Stimulated activated CD4-positive, alpha-beta T cell treated with anti-CD3 and anti-CD28 coated beads, Interleukin-1b, Interleukin-23, amount 100 ng/mL, for 48 hours (primary cell): Measurements from ENCODE around the gene S100P.
A peak's percentile ranks its signal among the peaks of the same experiment; 100 is the strongest.
"Not testable (repeated sequence)": the region's sequence is repeated elsewhere in the genome, so short reads cannot be mapped to it uniquely, and the experiment has no call there.

Experiments used
- DNase-seq: peaks from one replicate; pipeline ENCODE4 v3.0.0-alpha.2; 2020

Gene S100P

DNA sequence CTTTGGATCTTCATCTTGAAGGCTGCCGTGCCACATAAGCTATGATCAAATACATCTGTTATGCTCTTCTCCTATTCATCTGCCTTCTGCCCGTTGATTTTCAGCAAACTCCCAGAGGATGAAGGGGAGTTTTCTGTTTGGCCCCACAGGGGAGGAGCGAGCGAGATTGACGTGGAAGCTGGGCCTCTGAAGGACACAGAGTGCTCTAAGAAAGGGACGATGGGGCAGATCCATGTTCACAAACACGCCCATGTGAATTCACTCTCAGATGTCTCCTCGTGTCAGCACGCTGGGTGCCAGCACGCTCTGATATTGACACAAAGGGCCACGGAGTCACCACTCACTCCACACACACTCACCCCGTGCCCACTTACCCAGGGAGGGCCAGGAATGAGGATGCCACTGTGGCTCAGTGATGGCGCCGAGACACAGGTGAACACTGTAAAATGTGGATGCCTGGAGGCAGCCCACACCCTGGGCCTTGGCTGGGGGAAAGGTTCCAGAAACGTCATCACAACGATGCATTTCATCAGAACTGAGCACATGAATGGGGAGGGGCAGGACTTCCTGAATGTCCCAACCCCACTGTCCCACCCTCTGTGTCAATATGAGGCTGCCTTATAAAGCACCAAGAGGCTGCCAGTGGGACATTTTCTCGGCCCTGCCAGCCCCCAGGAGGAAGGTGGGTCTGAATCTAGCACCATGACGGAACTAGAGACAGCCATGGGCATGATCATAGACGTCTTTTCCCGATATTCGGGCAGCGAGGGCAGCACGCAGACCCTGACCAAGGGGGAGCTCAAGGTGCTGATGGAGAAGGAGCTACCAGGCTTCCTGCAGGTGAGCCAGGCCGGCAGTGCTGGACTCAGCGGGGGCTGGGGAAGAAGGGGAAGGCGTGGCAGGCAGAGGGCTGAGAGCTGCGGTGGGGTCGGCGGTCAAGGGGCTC lies at the start of gene S100P:
Gene S100P, plus strand, starts transcription at position 648 of the 946 bp plus-strand sequence. Its CDS starts 55 bp downstream, at position 703.
- DNase-seq = no peak

DNA sequence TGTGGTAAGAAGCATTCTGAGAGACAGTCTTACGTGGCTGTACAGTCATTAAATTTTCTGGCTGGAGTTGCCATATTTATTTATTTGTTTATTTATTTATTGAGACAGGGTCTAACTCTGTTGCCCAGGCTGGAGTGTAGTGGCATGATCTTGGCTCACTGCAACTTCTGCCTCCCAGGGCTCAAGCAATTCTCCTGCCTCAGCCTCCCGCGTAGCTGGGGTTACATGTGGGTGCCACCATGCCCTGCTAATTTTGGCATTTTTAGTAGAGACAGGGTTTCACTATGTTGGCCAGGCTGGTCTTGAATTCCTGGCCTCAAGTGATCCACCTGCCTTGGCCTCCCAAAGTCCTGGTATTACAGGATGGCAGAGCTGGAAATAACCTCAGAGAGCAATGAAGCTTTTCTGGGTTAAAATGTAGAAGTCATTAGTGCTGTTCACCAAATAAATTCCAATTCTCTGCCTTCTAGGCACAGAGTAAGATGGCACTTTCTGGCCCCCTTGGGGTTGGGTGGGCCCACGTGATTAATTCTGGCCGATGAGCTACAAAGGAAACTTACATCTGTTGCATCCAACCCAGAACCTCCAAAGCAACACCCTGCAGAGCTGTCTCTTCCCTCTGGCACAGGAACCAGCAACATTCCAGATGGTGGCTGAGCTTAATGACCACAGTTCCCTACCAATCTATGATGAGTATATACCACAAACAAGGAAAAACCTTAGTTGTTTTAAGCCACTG lies 48.7 kb upstream of the S100P start:
- DNase-seq = no peak

DNA sequence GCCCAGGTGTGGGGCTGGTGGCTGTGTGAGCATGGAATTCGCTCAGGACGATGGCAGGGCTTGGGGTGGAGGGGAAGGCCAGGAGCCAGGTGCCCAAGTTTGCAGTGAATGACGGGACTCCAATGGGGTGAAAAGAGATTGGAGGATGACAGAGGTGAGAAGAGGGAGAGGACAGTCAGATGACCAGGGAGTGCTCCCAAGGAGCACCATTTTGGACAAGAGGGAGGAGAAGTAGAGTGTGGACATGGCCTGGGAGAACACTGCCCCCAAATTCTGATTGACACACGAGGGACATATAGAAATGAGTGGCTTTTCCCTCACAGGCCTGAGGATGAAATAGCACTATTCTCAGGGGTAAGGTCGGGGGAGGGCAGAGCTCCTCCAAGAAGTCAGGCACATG lies 46.5 kb upstream of the S100P start:
- DNase-seq = no peak

DNA sequence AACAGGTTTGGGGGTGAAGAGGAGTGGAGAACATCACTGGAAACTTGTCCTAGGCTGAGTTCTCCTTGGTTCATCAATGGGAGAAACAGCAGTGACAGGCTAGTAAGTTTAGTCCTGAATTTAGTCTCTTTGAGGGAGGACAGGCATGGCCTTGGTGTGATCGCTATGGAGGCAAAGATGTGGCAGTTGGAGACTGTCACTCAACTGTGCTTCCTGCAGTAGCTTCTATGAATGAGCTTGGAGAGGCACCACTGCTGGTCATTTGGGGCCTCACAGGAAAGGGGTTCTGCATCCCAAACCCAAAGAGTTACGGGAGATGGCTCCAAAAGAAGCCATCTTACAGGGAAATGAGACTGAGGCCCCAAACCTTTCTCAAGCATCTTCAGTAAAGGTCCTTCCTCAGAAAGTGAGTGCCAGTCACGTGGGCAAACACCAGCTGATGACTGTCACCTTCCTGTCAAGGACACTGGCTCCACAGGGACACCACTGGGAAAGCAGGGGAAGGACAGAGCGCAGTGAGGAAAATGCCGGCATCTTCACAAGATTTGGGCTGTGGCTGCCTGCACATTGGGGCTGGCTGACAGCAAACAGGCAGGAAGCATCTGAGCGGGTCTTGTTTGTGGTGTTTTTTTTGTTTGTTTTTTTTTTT lies 46.0 kb upstream of the S100P start:
- DNase-seq = no peak

DNA sequence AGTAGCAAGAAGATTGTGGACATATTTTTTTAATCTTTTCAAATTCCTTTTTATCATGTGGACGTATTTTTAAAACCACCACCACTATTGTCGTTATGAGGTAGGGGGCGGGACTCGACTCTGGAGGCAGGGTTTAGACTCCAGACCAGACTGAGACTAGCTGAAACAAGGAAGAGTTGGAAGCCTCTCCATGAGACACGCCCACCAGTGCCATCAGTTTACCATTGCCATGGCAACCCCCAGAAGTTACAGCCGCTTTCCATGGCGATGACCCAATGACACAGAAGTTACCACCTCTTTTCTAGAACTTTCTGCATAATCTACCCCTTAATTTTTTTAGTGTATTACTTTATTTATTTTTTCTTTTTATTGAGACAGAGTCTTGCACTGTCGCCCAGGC lies 44.5 kb upstream of the S100P start:
- DNase-seq = no peak

DNA sequence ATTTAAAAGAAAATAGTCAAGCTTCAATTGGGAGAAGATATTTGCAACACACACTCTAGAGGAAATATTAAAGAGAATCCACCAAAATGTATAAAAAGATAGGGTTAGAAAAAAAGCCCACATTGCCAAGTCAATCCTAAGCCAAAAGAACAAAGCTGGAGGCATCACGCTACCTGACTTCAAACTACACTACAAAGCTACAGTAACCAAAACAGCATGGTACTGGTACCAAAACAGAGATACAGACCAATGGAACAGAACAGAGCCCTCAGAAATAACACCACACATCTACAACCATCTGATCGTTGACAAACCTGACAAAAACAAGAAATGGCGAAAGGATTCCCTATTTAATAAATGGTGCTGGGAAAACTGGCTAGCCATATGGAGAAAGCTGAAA lies 39.5 kb upstream of the S100P start:
- not testable (repeated sequence) for DNase-seq

DNA sequence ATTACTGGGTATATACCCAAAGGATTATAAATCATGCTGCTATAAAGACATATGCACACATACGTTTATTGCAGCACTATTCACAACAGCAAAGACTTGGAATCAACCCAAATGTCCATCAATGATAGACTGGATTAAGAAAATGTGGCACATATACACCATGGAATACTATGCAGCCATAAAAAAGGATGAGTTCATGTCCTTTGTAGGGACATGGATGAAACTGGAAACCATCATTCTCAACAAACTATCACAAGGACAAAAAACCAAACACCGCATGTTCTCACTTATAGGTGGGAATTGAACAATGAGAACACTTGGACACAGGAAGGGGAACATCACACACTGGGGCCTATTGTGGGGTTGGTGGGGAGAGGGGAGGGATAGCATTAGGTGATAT lies 38.4 kb upstream of the S100P start:
- DNase-seq = not testable (repeated sequence)

DNA sequence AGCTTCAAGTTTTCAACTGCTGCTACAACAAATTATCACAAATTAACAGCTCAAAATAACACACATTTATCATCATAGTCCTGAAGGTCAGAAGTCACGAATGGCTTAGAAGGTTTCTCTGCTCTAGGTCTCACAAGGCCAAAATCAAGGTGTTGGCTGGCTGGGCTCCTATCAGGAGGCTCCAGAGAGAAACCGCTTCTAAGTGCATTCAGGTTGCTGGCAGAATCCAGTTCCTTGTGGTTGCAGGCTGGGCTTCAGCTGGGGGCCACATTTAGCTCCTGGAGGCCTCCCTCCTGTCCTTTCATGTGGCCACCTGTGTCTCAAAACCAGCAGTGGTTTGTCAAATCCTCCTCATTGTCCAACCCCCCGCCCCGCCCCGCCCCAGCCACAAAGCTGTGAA lies 37.8 kb upstream of the S100P start:
- no peak for DNase-seq

DNA sequence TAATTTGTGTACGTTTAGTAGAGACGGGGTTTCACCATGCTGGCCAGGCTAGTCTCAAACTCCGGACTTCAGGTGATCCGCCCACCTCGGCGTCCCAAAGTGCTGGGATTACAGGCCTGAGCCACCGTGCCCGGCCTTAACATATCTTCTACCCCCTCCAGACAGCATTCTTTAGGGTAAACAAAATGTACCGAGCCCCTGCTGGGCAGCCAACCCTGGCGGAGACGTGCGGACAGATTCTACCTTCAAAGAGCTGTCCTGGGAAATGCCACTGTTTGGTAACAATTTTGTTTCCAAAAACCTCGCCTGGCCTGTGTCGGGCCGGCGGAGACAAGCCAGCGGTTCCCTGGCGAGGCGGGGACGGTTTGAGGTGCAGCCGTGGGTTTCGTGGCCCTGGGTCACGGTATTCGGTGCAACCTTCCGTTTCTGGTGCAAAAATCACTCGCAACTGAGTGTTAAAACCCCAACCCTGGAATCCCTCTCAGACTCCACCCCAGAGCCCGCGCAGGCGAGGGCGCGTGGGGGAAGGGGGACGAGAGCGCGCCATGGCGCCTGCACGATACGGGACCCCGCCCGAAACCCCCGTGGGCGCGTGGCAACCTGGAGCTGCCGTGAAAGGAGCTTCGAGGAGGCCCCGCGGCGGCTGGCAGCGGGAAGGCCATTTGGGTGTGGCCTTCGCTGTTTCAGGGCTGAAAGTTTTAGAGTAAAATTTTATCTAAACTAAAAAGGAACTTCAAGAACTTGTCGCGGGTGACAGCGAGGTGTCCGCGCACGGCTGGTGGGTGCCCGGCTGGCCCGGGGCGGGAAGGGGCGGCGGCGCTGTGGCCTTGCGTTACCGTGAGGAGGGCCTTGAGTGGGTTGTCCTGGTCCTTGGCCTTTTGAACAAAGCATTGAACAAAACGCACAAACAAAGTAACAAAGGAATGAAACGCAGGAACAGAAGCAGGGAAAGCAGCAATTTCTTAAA lies 36.2 kb upstream of the S100P start:
- DNase-seq = no peak

DNA sequence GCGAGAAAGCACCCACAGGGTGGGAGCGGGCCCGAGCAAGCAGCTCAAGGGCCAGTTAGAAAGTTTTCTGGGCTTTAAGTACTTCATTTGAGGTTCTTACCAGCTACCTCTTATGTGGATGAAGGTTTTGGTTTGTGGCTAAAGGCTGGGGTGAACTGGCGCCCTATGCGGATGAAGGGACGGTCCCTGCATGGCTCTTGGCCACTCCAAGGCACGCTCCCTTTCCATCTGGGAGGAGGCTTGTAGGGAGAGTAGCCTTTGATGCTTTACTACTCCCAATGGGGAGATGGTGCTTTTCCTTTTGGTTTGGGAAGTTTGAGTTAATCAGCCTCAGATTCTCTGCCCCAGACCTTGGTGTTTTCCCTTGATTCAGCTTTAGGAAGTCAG lies 35.5 kb upstream of the S100P start:
- no peak for DNase-seq

DNA sequence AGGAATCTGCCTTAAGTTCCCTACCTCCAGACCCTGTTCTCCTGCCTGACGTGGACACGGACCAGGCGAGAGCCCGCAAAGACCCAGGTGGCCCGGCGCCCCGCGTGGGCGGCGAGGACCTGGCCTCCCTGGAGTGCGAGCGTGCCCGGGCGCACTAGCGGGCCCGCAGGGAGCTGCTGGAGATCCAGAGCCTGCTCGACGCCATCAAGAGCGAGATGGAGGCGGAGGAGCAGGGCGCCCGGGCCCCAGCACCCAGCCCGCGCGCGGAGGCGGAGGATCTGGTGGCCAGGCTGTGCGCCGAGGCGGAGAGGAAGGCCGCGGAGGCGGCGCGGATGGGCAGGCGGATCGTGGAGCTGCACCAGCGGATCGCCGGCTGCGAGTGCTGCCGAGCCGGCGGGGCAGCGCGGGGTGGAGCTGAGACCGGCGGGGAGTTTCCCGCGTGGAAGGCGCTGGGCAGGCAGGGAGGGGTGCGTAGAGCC lies 35.0 kb upstream of the S100P start:
- DNase-seq = peak; percentile 46

DNA sequence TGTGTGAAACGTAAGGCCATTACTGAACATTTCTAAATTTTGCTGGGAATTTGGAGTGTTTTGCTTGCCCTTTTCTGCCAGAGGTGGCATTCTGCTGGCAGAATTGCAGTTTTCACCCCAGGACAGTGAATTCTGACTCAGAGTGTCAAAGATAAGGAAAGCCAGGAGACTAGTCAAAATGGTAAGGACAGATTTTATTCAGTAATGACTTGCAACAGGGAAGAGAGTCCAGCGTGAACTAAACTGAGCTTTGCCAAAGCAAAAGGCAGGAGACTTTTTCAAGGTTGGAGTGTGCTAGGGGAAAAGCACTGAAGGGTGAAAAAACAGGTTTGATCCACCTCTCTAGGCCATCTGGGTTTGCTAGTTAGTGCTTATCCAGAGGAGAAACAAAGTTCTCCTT lies 33.8 kb upstream of the S100P start:
- DNase-seq = no peak

DNA sequence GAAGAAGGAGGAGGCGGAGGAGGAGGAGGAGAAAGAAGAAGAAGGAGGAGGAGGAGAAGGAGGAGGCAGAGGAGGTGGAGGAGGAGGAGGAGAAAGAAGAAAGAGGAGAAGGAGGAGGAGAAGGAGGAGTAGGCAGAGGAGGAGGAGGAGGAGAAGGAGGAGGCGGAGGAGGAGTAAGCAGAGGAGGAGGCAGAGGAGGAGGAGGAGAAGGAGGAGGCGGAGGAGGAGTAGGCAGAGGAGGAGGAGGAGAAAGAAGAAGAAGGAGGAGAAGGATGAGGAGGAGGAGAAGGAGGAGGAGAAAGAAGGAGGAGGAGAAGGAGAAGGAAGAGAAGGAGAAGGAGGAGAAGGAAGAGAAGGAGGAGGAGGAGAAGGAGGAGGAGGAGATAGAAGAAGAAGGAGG lies 33.2 kb upstream of the S100P start:
- no peak for DNase-seq

DNA sequence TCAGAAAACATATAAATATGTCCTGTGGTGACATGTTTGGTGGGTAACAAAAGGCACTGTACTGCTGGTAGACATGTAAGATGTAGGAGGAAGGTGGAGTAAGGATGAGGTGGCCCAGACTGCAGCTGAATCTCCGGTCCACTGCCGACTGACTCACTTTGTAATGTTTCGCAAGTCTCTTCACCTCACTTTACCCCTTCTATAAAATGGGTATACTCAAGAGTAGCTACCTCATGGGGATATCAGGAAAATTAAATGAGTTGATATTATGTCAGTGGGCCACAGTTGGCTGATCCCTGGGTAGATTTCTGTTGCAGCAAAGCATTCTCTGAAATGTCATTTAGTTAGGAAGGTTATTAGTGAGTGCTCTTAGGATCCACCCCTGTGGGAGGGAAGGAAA lies 31.1 kb upstream of the S100P start:
- no peak for DNase-seq

DNA sequence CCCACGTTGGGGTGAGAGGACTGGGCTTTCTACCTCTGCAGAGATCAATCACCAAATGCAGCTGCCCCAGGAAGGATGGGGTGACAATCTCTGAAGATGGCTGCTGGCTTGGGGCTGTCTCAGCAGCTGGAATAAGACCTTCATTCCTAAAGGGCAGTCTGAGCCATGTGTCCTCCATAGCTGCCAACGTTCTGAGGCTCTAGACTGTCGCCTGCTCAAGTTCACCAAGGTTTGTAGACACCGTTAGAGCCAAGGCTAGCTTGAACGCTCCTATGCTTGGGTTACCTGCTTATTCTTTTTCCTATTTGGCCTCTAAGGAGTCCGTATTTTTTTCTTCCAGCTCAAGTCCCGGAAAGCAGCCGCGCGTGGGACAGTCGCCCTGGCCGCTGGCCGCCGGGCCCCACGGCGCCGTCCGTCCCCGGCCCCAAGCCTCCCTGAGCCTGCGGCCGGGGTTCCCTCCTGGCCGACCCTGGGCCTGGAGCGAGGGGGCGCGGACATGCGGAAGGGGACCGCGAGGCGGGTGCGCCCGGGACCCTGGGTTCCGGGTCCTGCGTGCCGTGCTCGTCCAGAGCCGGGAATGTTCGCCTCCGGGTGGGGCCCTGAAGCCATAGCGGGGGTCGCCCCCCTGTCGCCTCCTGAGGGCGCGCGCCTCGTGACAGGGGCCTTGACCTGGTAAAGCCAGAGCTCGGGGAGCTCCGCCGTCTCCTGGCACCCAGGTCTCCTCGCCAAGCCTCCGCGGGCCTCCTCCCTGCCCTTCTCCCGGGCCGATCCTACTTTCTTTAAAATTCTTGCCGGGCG lies 29.9 kb upstream of the S100P start:
- DNase-seq = no peak

DNA sequence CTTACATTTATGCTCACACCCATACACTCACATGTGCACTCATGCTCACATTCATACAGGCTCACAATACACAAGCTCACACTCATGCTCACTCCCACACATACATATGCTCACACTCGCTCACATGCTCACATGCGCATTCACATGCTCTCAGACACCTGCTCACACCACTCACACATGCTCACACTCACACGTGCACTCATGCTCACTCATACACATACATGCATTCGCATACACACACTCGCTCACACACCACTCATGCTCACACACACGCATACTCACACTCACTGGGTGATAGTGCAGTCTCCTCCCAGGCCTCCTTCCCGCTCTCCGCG lies 28.4 kb upstream of the S100P start:
- DNase-seq = no peak

DNA sequence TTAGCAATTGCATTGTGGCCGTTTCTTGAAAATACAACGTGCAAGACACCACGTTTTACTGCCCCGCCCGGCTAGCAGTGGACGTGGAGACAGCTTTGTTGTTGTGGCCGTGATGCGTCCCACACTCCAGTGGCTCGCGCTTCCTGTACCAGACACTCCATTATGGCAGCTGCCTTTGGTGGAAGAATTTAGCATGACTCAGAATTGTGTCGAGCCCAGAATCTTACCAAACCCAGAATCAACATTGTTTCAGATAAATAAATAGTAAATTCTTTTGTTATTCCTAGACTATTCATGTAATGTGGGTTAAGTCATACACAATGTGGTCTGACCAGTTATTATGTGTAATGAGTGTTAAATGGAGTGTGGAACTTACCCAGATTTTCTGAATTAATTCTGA lies 25.3 kb upstream of the S100P start:
- DNase-seq = no peak

DNA sequence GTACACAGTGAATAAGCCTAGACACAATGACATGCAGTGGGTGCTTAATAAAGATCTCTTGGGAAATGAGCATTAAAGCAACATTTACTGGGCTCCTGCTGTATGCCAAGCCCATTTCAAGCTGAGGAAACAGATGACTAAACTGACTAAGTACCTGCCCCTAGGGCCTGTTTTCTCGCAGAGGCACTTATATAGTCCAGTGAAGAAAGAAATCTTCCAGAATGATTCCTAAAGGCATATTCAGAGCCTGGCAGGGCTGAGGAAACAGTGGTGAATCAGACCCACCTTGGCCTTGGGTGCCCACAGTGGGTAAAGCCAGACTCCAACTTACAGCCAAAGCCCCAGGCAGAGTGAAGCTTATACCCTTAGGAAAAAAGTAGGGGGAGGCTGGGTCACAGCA lies 22.0 kb upstream of the S100P start:
- DNase-seq = no peak

DNA sequence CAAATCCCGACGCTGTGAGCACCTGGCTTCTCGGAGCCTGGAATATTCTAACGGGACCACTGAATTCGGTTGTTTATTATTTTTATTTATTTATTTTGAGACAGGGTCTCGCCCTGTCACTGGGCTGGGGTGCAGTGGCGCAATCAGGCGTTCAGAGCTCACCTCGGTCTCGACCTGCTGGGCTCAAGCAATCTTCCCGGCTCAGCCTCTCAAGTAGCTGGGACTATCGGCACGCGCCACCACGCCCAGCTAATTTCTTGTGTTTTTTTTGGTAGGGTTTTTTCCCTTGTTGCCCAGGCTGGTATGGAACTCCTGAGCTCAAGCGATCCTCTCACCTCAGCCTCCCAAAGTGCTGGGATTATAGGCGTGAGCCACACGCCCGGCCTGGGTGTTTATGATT lies 21.5 kb upstream of the S100P start:
- DNase-seq = no peak

DNA sequence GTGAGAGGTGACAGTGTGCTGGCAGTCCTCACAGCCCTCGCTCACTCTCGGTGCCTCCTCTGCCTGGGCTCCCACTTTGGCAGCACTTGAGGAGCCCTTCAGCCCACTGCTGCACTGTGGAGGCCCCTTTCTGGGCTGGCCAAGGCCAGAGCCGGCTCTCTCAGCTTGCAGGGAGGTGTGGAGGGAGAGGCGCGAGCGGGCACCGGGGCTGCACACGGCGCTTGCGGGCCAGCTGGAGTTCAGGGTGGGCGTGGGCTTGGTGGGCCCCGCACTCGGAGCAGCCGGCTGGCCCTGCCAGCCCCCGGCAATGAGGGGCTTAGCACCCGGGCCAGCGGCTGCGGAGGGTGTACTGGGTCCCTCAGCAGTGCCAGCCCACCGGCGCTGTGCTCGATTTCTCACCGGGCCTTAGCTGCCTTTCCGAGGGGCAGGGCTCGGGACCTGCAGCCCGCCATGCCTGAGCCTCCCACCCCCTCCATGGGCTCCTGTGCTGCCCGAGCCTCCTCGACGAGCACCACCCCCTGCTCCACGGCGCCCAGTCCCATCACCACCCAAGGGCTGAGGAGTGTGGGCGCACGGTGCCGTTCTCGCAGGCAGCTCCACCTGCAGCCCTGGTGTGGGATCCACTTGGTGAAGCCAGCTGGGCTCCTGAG lies 21.0 kb upstream of the S100P start:
- DNase-seq = not testable (repeated sequence)

DNA sequence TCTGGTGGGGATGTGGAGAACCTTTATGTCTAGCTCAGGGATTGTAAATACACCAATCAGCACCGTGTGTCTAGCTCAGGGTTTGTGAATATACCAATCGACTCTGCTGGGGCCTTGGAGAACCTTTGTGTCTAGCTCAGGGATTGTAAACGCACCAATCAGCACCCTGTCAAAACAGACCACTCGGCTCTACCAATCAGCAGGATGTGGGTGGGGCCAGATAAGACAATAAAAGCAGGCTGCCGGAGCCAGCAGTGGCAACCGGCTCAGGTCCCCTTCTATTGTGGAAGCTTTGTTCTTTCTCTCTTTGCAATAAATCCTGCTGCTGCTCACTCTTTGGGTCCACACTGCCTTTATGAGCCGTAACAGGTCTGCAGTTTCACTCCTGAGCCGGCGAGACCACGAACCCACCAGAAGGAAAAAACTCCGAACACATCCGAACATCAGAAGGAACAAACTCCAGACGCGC lies 20.5 kb upstream of the S100P start:
- peak; percentile 74 for DNase-seq
